GM13976 (cell line): ENCODE results near the gene IMMP2L.

Experiments
- DNase-seq: peaks from one replicate; pipeline ENCODE4 v3.0.0; 2012; ENCODE audit warnings: low spot score
- in situ Hi-C: fragments of 300-500 bp; cut with MboI; formaldehyde crosslinking; loops from one replicate; pipeline ENCODE4 v1.12.0; 2022; ENCODE audit warnings: low sequenced_read_pairs, mixed read lengths, inconsistent platforms; ENCODE audit not compliant: unreplicated experiment
- TF ChIP-seq, protein P1 (sequence below): IDR thresholded peaks from 2 replicates; pipeline ENCODE4 v1.5.1; 2012; ENCODE audit warnings: borderline replicate concordance, mild to moderate bottlenecking; ENCODE audit not compliant: insufficient read depth; ENCODE audit errors: extremely low read depth, missing control alignments, control extremely low read depth

Gene IMMP2L

DNA sequence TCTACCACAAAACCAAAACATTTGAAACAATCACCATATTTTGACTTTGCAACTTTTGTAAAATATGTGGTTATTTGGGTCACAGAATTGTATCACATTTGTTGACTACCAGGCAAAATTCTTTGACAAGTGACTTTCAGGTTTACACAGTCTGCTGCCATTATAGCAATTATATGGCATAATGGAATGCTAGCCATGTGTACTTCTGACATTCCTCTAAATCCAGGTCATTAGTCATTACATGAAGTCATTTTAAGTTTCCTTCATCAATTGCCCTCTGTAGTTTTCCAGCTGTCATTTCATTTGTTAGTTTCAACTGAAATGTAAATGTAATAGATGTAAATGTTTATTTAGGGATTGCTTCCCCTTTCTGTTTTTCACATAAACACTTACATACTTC lies 137.5 kb downstream of the IMMP2L start:
- TF ChIP-seq, protein P1, sequence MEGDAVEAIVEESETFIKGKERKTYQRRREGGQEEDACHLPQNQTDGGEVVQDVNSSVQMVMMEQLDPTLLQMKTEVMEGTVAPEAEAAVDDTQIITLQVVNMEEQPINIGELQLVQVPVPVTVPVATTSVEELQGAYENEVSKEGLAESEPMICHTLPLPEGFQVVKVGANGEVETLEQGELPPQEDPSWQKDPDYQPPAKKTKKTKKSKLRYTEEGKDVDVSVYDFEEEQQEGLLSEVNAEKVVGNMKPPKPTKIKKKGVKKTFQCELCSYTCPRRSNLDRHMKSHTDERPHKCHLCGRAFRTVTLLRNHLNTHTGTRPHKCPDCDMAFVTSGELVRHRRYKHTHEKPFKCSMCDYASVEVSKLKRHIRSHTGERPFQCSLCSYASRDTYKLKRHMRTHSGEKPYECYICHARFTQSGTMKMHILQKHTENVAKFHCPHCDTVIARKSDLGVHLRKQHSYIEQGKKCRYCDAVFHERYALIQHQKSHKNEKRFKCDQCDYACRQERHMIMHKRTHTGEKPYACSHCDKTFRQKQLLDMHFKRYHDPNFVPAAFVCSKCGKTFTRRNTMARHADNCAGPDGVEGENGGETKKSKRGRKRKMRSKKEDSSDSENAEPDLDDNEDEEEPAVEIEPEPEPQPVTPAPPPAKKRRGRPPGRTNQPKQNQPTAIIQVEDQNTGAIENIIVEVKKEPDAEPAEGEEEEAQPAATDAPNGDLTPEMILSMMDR: no peak
- in situ Hi-C loops: no loop called here
- no peak for DNase-seq

DNA sequence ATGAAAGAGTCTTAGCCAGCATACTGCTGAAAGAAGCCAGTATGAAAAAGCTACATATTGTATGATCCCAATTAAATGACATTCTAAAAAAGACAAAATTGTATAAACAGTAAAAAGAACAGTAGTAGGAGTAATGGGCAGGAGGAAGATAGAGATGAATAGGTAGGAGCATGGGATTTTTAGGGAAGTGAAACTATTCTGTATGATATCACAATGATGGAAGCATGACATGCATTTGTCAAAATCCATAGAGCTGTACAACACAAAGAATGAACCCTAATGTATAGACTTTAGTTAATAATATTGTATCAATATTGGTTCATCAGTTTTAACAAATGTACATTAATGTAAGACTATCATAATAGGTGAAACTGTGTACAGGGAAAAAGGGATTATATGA lies 147.9 kb downstream of the IMMP2L start:
- DNase-seq: no peak
- in situ Hi-C loops: no loop called here
- TF ChIP-seq, protein P1: no peak

DNA sequence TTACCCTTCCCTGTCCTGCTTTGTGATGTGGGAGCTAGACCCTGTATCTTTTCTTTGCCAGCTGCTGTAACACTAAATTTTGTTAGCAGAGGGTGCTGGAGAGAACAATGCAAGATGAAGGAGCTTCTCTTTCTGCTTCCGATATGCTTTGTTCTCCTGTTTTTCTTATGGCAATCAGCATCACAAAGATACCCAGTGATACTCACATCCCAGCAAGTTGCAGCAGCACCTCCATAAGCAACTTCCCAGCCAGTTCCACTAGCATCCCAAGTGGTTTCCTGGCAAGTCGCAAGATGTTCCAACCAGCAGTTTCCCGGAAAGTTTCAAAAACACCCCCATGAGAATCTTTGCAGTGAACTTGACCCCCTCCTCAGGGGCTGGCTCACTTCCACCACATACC lies 148.6 kb downstream of the IMMP2L start:
- in situ Hi-C loops: no loop called here
- DNase-seq: no peak
- TF ChIP-seq, protein P1: no peak

DNA sequence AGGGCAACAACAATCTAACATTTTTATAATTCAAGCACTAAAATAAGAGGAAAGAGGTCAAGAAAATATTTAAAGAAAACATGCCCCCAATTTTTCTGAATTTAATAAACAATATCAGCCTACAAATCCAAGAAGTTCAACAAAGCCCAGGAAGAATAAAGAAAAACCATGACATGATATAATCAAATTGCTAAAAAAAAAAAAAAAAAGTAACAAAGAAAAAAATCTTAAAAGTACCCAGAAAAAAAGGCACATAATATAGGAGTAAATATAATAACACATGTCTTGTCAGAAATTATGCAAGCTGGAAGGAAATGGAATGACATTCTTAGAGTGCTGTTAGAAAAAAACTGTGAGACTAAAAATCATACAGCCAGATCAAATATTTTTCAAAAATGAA lies 151.4 kb downstream of the IMMP2L start:
- TF ChIP-seq, protein P1: no peak
- DNase-seq: no peak
- in situ Hi-C loops: no loop called here

DNA sequence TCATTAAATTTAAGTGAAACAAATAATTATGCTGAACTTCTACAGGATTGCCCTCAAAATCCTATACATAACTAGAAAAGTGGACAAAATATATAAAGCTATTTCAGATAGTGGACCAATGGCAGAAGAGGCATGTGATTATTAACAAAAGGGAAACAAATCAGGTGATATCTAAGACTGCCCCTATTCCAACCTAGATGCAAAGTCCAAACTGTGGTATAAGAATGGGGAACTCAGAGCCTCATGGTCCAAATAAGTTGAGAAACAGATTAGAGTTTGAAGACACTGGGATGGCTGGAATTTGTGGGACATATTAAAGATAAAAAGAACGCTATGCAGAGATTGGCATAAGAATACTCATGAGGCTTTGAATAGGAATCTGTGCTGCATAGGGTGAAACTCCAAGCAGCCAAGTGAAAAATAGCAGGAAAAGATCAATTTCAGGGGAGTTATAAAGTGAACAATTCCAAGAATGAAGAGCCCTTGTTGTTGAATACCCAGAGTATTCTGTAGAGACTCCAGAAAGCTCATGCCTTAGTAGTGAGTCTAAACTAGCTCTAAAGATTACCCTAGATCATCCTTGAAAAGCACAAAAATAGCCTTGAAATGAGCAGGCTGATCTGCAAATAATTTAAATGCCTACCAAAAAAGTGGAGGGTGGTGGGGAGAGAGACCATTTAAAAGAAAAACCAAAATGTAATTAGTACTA lies 152.4 kb downstream of the IMMP2L start:
- TF ChIP-seq, protein P1: no peak
- in situ Hi-C loops: no loop called here
- DNase-seq: no peak

DNA sequence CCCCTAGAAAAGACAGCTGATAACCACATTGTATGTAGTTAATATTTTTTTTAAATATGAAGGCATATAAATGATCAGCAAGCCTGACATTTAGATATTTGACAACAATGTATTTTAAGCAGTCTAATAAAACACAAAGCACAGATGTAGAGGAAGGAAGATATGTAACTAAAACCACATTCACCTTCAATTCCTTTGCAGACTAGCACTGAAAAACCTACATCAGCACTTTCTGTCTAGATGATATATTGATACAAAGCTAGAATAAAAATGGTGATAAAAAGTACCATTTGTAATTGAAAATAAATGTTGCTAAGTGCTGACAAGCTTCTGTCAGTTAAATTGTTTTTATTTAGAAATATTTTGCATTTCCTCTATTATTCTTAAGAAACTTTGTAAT lies 153.6 kb downstream of the IMMP2L start:
- TF ChIP-seq, protein P1: no peak
- no peak for DNase-seq
- in situ Hi-C loops: no loop called here
